Neural progenitor cell (in vitro differentiated cells): ENCODE measurements around the gene TYW5.

Experiments used
- EZH2 ChIP-seq: fragments of 200-600 bp; sonication (generic); IDR thresholded peaks from 2 replicates; pipeline ENCODE4 v1.6.1; 2017; ENCODE audit warnings: antibody characterized with exemption, mild to moderate bottlenecking, moderate library complexity
- EZH2phosphoT487 ChIP-seq: fragments of 200-600 bp; sonication (generic); IDR thresholded peaks from 2 replicates; pipeline ENCODE4 v1.6.1; 2017; ENCODE audit warnings: antibody characterized with exemption
- TF ChIP-seq, protein P1 (sequence below): fragments of 200-600 bp; sonication (generic); IDR thresholded peaks from 2 replicates; pipeline ENCODE4 v1.5.1; 2017; ENCODE audit warnings: antibody characterized with exemption, mild to moderate bottlenecking

DNA sequence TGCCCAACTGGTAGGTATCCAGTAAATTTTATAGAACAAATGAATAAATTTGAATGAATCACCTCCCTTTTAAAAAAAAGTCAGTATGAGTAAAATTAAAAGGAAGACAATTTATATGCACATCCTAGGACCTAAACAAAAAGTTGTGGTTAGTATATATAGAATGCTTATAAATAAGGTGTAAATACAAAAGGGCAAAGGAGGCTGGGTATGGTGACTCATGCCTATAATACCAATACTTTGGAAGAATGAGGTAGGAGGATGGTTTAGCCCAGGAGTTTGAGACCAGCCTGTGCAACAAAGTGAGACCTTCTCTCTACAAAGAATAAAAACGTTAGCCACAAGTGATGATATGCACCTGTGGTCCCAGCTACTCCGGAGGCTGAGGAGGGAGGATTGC is 31.4 kb downstream of the TYW5 start:
- TF ChIP-seq, protein P1, sequence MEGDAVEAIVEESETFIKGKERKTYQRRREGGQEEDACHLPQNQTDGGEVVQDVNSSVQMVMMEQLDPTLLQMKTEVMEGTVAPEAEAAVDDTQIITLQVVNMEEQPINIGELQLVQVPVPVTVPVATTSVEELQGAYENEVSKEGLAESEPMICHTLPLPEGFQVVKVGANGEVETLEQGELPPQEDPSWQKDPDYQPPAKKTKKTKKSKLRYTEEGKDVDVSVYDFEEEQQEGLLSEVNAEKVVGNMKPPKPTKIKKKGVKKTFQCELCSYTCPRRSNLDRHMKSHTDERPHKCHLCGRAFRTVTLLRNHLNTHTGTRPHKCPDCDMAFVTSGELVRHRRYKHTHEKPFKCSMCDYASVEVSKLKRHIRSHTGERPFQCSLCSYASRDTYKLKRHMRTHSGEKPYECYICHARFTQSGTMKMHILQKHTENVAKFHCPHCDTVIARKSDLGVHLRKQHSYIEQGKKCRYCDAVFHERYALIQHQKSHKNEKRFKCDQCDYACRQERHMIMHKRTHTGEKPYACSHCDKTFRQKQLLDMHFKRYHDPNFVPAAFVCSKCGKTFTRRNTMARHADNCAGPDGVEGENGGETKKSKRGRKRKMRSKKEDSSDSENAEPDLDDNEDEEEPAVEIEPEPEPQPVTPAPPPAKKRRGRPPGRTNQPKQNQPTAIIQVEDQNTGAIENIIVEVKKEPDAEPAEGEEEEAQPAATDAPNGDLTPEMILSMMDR: no peak
- TF ChIP-seq EZH2 (no peak), EZH2phosphoT487 (no peak)
